COLO668 (cell line): ENCODE measurements around the gene POLR3E.

Experiments used
- DNase-seq: peaks from one replicate; lab custom pipeline; 2025; ENCODE audit not compliant: unreplicated experiment; lab: John Stamatoyannopoulos, UW

Gene POLR3E

DNA sequence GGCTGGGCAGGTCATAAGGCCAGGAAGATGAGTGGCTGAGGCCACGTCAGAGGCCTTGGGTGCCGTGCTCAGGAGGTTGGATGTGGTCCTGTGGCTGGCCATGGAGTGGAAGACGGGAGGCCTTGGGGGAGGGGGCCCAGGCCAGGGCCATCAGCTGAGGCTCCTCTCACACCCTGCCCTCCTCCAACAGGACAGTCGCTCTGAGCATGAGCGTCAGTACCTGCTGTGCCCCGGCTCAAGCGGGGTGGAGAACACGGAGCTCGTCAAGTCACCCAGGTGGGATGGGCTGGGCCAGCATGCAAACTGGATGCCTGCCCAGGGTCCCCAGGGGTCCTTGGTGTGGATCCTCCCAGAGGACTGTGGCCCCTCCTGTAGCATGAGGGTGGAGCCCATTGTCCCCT is 19.2 kb downstream of the POLR3E start:
- no peak for DNase-seq

DNA sequence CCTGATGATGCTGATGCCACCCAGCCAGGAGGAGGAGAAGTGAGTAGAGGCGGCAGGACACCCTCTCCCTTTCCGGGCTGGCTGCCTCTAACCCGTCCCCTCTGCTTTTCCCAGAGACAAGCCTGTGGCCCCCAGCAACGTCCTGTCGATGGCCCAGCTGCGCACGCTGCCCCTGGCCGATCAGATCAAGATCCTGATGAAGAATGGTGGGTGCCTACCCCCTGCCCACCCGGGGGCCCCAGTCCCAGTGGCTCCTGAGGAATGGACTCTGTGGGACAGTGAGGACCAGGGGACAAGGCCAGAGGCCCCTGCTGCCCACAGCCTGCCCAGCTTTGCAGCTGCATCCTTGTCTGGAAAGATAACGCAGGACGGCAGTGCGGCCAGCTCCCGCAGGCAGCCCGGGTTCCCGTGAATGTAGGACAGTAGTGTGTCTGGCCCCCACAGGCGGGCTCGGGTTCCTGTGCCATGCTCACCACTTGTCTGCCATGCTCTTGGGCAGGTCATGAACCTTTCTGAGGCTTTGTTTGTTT is 19.9 kb downstream of the POLR3E start:
- DNase-seq, result no peak

DNA sequence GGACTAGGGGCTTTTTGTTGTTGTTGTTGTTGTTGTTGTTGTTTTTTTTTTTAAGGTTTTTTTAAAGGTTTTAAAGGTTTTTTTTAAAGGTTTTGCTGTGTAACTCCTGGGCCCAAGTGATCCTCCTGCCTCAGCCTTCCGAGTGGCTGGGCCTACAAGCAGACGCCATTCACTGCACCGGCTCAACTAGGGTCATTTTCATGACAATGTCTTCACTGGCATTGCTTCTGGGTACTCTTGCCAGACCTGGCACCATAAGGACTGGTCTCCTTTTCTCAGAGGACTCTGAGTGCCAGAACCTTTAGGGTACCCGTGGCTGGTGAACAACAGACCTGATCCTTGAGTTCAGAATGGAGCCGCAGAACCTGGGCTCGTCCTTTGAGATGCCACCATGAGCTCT is 20.4 kb downstream of the POLR3E start:
- no peak for DNase-seq

DNA sequence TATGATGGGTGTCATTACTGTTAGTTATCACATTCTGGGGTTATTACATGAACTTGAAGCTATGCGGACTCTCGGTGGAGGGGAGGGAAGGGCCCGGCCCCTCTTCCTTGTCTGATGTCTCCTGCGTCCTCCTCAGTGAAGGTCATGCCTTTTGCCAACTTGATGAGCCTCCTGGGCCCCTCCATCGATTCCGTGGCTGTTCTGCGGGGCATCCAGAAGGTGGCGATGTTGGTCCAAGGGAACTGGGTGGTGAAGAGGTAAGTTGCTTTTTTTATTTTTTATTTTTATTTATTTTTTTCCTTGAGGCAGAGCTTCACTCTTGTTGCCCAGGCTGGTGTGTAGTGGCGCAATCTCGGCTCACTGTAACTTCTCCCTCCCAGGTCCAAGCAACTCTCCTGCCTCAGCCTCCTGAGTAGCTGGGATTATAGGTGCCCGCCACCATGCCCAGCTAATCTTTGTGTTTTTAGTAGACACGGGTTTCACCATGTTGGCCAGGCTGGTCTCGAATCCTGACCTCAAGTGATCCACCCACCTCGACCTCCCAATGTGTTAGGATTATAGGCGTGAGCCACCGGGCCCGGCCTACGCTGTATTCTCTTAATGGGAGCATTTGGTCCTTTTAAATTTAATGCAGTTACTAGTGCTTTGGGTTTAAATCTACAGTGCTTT is 21.6 kb downstream of the POLR3E start:
- DNase-seq, result peak; percentile 25

DNA sequence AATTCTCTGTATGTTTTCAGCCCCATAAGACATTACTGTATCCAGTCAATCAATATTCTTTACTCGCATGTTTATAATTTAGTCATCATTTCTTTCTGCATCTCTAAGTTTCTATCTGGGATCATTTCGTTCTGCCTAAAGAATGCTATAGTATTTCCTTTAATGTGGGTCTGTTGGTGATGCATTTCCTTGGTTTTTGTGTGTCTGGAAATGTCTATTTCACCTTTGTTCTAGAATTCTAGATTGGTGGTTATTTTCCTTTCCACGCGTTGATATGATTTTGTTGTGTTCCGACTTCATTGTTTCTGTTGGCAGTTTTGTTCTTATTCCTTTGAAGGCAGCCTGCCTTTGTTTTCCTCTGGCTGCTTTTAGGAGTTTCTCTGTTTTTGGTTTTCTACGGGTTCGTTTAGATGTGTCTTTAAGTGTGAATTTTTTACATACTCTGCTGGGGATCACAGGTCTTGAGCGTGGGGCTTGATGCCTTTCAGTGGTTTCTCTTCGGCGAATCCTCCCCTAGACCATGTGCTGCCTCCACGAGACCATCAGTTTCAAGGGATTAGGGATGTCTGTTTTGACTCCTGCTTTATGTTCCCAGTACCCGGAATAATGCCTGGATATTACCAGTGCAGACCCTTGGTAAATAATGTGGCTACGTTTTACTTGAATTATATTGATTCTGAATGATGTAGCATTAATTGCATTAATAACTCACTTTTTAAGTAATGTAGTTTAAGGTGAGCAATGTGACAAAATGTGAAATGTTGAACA is 23.5 kb downstream of the POLR3E start:
- DNase-seq, result no peak

DNA sequence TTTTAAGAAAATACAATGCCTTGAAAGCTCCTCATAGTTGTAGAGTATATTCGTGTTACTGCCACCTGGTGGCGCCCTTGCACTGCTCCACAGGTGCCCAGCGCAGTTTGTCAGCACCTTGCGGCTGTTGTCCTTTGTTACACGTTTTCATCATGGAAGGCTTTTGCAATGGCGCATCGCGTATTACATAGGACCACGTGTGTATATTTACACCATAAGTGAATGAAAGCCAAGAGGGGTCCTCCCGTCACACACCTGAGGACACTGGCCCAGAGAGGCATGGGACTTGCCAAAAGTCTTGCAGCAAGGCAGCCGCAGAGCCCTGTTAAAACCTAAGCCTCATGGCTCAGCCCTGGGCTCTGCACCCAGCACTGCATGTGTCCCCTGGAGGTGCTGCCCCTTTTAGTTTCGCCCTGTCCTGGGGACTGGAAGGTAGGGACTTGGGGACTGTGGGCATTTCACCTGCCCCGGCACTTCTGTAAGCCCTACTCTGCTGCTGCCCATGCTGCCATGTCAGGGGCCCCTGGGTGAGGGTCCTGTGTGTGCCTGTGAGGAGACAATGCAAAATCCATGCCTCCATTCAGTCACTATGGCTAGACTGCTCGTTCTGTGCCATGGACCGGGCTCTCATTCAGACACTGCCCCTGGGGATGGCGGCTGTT is 24.3 kb downstream of the POLR3E start:
- peak; percentile 61 for DNase-seq

DNA sequence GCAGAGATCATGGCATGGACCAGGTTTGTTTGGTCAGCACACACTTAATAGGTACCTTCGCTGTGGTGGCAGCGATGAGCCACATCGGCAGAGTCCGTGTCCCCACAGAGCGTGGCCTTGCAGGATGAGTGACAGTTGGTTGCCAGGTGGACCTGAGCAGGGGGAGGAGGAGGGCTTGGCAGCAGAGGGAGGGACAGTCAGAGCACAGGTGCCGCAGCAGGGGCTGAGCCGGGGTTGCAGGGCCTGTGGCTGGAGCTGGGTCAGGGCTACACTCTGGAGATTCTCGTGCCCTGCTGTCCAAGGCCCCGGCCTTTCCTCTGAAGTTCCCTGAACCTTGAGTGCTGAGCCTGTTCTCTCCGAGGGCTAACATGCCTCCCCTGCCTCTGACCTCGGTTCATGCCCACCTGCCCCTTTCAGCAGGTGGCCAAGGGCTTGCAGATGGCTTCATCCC is 24.8 kb downstream of the POLR3E start:
- no peak for DNase-seq

DNA sequence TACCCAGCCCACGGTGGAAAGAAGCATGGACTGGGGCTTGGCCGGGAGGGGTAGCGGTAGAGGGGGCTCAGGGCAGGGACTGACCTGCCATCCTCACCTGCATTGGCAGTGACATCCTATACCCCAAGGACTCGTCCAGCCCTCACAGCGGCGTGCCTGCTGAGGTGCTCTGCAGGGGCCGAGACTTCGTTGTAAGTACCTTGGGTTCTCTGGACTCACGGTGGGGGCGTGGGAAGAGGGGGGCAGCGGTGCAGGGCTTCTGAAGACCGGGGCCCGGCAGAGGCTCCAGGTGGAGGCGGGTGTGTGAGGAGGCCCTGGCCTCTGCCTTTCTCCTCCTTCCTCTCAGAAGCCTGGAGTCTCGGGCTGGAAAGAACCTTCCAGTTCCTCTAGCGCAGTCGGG is 25.5 kb downstream of the POLR3E start:
- DNase-seq, result no peak

DNA sequence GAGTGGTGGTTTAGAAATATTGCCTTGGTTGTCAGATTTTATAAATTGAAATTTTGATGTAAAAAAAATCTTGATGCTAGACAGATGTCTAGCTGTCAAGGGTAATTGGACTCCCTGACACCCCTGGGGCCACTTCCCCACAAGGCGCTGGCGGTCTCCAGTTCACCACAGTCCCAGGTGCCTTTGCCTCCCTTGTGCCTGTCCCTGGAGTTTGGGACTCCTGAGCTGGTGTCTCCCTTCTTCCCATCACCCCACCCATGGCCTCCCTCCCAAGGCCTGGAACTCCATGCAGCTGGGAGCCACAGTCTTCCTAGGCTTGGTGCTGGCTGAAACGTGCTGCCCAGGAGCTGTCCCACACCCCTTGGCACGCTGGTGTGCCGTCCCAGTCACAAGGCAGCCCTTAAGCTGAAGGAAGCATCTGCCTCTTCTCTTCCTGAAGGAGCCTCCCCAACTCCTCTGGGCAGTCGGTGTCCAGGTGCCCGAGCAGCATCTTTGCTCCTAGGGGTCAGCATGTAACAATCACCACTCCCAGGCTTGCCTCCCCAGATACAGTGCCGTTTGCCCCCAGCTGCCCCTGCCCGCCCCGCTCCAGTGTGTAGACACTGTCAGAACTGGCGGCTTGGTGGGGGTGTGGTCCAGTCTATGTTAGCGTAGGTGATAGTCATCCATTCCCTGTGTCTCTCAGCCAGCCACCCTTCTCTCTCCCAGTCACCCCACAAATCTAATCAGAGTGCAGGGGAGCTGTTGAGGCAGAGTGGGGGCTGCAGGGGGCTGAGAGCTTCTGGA is 26.2 kb downstream of the POLR3E start:
- no peak for DNase-seq

DNA sequence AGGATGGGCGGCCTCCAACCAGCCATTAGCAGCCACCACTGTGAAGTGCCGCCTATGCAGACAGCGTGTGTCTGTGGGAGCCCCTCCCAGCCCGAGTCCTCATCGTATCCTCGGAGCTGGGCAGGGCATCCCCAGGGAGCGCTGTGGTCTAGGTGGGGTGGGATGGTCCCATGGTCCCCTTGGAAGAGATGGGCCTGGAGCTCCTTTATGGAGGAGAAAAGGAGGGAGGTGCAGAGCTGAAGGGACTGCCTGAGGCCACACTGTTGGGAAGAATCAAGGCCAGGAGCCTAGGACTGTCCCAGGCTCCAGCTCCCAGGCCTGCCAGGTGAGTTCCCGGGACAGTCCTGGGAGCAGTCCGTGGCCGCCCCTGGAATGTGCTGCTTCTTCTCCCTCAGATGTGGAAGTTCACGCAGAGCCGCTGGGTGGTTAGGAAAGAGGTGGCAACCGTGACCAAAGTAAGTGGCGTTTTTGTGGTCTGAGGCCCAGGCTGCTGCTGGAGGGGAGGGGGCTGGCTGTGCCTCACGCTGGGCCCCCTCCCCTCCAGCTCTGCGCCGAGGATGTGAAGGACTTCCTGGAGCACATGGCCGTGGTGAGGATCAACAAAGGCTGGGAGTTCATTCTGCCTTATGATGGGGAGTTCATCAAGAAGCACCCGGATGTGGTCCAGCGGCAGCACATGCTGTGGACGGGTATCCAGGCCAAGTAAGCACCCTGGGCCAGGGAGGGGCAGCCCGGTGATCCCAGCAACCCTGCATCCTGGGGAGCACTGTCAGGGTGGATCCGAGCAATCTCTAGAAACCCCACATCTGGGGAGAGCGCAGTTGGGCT is 27.0 kb downstream of the POLR3E start:
- no peak for DNase-seq

DNA sequence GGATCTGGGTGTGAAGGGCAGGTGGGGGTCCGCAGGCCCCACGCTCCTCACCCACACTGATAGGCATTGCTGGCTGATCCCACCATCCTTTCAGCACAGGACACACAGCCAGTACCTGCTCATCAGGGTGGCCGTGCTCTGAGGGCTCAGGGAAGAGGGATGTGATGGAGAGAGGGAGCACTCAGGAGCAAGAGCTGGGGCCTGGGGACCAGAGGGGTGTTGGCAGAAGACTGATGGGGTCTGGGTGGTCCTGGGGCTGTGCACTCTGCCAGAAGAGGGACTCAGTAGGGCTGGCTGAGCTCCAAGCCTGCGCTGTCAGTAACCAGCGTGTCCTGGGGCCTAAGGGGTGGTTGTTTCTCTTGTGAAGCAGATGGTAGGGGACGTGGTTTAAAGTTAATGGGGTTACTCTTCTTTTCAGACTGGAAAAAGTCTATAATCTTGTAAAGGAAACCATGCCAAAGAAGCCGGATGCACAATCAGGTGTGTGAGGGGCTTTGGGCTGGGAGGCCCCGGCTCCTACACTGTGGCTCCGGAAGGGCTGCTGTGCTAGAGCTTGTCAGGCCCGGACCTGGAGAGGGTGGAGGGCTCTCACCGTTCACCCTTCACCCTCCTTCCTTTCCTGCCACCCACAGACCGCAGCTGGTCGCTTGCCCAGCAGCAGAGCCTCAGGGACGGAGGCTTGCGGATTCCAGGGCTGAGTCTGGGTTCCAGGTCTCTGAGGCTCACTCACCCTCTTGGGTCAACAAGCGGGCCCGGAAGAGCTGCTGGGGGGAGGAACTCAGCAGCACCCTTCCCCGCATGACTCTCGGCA is 27.8 kb downstream of the POLR3E start:
- no peak for DNase-seq

DNA sequence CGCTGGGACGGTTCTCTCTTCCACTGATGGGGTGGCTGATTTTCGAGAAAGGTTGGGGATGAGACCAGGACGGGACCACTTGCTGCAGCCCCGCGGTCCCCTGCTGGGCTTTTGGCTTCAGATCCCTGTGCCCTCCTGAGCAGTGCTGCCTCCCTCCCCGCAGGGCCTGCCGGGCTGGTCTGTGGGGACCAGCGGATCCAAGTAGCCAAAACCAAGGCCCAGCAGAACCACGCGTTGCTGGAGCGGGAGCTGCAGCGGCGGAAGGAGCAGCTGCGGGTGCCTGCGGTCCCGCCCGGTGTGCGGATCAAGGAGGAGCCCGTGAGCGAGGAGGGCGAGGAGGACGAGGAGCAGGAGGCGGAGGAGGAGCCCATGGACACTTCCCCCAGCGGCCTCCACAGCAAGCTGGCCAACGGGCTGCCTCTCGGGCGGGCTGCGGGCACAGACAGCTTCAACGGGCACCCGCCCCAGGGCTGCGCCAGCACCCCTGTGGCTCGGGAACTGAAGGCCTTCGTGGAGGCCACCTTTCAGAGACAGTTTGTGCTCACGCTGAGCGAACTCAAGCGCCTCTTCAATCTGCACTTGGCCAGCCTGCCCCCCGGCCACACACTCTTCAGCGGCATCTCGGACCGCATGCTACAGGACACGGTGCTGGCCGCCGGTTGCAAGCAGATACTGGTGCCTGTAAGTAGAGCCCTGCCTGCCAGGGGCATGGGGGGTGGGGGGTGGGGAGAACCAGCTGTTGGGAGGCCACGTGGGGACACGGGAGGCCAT is 28.6 kb downstream of the POLR3E start:
- DNase-seq, result no peak

DNA sequence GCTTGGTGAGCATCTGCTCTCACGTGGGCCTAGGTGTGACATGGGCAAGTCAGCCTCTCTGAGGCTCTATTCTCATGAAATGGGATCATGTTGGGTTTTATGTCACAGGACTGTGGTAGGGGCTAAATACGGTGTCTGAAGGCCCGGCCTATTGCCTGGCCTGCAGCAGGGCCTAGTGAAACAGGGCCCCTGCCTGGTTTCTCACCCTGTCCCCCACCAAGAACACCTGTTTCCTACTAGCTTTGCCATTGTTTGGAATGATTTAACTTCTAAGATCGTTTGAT is 29.1 kb downstream of the POLR3E start:
- no peak for DNase-seq

DNA sequence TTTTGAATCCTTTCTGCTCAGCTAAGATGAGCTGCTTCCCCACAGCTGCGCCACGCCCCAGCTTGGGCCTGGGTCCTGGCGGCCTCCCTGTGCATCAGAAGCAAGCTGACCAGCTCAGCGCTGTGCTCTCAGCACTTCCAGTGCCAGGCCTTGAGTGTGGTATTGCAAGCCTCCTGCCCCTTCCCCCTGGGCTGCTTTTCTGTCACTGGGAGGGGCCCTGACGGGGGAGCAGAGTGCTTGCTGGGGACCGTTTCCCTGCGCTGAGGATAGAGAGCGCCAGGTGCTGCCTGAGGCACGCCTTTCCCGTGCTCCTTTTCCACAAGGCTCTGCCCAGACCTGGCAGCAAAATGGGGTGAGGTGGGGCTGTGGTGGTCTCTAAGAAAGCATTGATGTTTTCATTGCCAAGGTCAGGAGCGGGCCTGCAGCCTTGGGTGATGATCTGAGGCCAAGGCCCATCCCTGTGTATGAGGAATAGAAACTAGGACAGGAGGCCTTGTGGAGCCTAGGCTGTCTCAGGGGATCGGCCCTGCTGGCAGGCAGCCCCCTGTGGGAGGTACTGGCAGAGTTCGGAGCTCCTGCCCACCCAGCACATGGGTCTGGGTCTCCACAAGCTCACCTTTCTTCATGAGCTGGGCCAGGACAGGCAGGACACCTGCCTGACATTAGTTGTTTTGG is 29.7 kb downstream of the POLR3E start:
- DNase-seq, result no peak

DNA sequence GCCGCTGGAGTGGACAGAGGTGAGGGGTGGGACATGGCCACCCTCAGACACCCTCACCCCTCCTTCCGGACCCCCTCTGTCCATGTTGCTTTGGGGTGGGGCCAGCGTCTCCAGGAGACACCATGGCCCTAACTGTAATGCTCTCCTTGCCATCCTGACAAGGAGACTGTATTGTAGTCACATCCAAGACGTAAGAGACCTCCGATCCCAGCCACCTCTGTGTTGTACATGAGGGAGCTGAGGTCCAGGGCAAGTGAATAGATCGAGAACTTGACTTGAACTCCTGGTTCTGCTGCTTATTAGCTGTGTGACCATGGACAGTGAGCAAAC is 30.2 kb downstream of the POLR3E start:
- DNase-seq, result no peak

DNA sequence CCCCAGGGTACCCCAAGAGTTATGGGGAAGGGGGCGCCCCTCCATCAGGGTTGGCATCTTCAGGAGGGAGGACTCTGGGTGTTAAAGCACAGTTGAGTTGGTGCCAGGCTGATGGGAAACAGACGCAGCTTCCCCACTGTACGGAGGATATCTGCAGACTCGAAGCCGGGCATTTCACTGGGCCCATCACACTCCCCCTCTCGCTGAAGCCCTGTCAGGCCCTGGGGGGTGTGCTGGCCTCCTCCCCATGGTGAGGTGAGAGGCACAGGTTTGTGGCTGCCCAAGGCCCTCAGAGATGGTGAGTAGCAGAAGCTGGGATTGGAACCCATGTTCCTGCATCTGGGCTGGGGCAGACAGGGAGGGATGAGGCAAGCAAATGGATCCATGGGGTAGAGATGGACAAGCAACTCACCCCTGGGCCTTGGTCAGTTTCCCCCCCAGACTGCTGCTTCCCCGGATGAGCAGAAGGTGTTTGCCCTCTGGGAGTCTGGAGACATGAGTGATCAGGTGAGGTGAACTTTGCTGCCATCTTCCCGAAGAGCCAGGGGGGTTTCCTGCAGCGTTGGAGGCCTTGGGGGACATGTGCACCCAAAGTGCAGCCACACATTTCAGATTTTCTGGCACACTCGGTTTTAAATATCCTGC is 31.0 kb downstream of the POLR3E start:
- no peak for DNase-seq

DNA sequence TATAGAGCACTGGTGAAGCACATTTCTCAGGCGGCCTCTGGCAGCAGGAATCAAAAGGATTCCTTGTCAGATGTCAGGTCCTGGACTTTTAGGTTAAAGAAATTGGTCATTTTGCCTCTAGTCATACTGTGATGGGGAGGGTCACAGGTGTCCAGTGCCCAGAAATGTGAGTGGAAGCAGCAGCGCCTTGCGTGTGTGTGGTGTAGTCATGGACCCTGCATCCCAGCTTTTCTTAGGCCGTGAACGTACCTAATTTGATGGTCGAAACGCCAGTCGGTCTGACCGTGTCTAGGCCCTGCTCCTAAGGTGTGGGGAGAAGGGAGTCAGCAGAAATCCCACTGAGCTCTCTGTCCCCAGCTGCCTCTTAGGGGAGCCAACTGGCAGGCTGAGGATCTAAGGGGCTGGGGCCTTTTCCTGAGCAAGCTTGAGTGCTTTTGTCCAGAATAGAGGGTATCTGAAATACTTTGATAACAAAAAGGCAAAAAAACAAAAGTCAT is 32.0 kb downstream of the POLR3E start:
- DNase-seq, result no peak

DNA sequence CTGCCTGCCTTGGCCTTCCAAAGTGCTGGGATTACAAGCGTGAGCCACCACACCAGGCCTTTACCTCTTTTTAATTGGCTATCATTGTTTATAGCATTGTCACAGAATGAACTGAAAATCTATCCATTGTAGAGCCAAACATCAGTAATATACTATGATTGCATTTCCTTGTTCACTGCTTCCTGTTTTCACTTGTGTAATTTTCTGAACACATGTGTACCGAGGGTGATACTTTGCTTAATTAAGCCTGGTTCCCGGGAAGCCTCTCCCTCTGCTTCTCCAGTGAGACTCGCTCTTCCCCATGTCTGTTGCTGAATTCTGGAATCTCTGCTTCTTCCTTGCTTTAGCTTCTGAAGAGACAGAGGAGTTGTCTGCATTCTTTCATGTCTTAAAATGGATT is 33.1 kb downstream of the POLR3E start:
- no peak for DNase-seq
